Midbrain (tissue), 1 donor: ENCODE data around the gene CASP7.

Experiments used
- DNase-seq: peaks from one replicate; lab custom pipeline; 2025; lab: John Stamatoyannopoulos, UW

Gene CASP7

GRCh38 chr10:113712755-113713639, 33.3 kb downstream of the CASP7 start:
- no peak for DNase-seq

DNA sequence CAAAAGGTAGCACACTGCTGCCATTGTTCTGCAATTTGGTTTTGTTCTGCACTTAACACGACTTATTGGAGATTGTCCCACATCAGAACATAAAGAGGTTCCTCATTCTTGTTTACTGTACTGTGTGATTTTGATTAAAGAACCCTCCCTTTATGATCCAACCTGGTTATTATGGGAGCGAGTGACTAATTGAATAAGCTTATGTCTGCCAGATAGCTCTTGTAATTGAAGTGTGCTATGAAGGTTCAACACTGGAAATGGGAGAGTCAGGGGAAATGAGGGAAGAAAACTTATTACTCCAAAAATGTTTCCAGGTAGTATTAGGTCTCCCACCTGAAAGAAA, 33.9 kb downstream of the CASP7 start:
- DNase-seq, result no peak

DNA sequence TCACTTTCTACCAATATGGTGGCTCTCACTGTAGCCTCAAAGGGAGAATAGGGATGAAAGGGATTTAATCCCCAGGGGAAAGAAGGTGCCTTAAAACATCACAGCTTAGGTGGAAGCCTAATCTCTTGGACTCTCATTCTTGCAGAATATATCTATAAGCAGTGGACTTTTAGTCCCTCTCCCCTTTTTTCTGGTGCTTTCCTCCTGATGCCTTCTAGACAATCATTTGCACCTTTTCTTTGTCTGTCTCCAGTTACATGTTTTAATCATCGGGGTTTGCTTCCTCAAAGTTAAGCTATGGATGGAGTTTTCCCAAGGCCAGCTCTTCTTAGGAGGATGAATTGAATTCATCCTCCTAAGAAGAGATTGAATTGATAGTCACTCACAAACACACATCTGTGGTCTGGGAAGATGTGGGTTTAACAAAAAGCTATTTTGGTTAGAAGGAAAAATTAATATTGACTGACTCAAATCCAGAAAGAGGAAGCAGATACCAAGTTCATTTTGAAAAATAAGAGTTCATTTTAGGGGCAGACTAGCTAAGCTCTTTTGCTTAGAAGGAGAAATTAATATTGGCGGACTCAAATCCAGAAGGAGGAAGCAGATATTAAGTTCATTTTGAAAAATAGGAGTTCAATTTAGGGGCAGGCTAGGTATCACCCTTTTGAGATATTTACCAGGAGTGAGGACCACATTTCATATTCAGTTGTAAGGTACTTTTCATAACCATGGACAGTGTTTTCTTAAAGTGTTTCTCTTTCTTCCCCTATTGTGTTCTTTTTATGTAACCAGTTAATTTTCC, 36.6 kb downstream of the CASP7 start:
- DNase-seq, result no peak

GRCh38 chr10:113718969-113719822, 39.5 kb downstream of the CASP7 start:
- DNase-seq, result no peak

DNA sequence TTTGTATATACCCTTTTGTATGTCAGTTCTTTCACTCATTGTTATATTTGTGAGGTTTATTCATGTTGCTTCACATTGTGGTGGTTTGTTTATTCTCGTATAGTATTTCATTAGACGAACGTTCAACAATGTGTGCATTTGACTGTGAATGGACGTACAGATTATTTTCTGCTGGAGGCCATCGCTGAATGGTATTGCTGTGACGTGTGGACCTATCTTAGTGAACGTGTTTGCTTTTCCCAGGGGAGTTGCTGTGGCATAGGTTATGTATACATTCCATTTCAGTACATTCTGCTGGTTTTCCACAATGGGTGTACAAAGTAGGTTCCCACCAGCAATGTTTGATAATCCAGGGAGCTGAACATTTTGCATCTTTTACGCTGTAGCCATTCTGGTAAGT, 40.7 kb downstream of the CASP7 start:
- DNase-seq, result no peak

GRCh38 chr10:113732160-113732881, 52.6 kb downstream of the CASP7 start:
- DNase-seq, result no peak

DNA sequence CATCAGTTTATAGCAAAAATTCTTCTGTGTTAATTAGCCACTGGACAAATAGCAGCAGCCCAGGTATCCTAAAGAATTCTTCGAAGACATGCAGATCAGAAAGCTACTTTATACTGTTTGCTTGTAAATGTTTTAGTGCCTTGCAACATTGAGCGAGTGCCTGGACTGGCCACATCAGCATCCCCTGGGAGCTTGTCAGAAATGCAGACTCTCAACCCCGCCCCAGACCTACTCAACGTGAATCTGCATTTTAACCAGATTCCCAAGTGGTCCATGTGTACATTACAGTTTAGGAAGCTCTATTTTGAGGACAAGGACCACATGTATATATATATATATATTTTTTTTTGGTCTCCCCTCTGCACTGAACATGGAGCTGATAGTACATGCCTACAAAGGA, 53.3 kb downstream of the CASP7 start:
- DNase-seq, result no peak

GRCh38 chr10:113733635-113734034, 53.9 kb downstream of the CASP7 start:
- no peak for DNase-seq

DNA sequence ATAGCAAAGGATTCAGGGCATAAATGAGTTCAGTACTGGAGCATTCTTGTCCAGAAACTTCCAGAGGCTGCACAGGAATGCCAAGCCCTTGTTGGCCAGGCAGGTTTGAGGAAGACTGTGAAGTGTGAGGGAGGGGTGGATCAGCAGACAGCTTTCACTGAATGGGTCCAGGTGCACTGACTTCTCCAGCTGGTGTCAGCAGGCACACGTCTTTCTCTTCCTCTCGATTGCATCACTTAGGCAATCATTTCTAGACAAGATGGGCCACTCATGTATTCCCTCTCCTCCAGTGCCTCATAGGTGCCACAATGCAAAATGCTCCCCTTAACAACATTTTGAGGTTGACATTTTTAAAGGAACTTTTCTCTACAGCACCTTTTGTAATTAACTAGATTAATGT, 56.2 kb downstream of the CASP7 start:
- DNase-seq, result no peak

DNA sequence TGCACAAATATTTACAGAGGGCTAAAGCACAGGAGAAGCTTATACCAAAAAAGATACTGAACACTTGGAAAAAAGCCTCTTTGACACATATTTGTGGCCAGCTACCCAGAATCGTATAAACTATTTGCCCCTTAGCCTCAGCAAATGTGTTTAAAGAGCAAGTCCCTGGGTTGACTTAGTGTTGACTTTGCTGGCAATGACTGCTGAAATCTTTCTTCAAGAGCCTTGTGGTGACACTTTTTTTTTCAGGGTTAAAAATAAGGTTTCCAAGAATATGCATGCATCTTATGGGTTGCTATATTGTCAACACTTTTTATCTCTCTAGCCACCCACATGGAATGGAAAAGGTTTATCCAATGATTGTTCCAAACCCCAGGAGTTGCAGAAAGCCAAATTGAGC, 56.9 kb downstream of the CASP7 start:
- no peak for DNase-seq

DNA sequence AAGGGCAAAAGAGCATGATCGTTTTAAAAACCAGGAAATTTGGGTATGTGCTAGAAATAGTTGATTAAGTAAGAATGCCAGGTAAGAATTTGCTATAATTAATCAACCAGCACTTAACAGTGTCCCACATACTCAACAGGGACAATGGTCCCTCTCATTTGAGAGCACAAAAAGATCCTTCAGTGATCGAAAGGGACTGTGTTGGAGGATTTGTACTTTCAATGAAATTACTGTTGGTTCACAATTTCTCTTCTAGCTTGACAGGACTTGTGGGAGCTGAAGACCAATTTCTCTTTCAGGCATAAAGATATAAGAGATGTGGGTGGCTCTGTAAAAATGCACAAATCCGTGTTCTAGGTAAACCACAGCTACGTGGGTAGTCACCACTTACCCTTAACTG, 59.3 kb downstream of the CASP7 start:
- no peak for DNase-seq

DNA sequence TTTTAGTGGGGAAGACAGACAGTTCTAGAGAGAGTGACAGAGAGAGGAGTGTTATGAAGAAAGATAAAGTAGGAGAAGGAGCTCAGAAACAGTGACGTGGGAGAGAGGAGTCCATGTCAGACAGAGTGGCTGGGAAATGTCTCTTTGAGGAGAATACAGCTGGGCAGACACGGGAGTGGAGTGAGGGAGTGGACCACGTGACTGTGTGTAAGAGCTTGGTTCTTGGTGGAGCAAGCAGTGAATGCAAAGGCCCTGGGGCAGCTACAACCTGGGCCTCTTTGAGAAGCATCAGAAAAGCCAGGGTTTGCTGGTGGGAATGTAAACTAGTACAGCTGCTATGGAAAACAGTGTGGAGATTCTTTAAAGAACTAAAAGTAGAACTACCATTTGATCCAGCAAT, 59.9 kb downstream of the CASP7 start:
- no peak for DNase-seq

DNA sequence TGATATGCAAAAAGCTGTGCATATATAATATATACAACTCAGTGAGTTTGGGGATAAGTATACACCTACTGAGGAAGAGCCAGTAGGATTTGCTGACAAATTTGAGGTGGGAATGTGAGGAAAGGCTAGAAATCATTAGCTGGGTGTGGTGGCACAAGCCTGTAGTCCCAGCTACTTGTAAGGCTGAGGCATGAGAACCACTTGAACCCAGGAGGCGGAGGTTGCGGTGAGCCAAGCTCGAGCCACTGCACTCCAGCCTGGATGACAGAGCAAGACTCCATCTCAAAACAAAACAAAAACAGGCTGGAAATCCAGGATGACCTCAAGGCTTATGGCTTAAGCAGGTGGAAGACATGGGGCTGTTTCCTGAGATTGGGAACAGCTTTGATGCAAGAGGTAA, 61.1 kb downstream of the CASP7 start:
- no peak for DNase-seq

GRCh38 chr10:113742466-113742865, 62.8 kb downstream of the CASP7 start:
- DNase-seq, result no peak

DNA sequence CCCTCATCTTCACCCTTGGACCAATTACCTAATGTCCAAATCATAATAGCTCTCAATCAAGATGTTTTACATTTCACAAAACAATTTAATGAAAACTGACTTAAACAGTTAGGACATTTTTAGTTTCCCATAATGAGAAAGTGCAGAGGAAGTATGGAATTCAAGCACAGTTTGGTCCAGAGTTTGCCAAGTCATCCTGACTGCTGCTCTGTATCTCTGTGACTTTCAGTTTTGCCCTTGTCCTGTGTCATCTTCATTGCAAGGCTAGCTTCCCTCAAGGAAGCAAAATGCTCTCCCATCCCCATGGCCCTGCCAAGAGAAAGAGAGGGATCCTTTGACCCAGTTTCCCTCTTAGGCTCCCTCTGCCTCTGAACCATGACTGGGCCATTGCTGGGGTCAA, 63.9 kb downstream of the CASP7 start:
- DNase-seq, result no peak

GRCh38 chr10:113745374-113745773, 65.7 kb downstream of the CASP7 start:
- DNase-seq, result no peak

- DNase-seq, result no peak
These were observed 66.7 kb downstream of the CASP7 start for GRCh38 chr10:113746217-113746957.

GRCh38 chr10:113751181-113751732, 71.5 kb downstream of the CASP7 start, which contains the start of gene PLEKHS1:
PLEKHS1 (plus strand) TSS chr10:113751682; CDS start chr10:113755278, 3,596 bp downstream.
- no peak for DNase-seq

GRCh38 chr10:113752553-113752952, 72.8 kb downstream of the CASP7 start:
- no peak for DNase-seq

DNA sequence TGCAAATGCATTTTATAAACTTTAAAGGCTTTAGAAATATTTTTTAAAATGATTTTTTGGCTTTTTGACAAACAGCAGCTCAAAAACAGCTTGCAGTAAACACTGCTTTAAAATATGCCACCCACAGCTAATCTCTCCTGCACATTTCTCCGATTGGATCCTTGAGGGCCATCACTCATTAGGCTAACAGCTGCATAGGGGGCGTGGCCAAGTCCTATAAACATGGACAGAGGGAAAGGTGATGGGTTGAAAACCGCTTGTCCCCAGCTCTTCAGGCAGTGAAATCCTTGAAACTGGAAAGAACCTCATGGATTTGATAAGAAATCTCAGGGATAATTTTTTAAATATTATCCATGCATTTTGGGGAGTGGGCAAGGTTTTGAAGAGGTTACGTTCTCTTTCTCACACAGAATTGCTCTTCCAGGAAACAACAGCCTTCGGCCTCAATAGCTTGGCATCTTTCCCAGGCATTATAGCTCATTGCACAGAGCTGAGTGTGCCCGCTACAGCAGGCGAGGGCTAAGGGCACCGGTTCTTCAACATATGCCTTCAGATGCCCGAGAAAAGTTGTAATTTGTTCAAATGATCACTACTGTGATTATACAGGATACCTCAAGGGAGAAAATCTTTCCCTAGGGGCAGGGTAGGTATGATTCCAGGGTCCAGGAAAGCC, 73.4 kb downstream of the CASP7 start:
- DNase-seq, result no peak
